Testis (tissue), 2 donors: ENCODE measurements around the gene AFAP1.

Experiments
- POLR2A ChIP-seq: fragments of 450-650 bp; IDR thresholded peaks from one replicate; pipeline ENCODE4 v1.6.1; 2017; ENCODE audit warnings: antibody characterized with exemption, mild to moderate bottlenecking, moderate library complexity
- TF ChIP-seq, protein P1 (sequence below), 3 experiments: fragments of 450-650 bp in 2 of 3; fragments of 200-600 bp in 1 of 3; sonication (generic) in 1 of 3; IDR thresholded peaks; one replicate each; pipeline ENCODE4 v1.5.1; 2016 to 2019; ENCODE audit warnings: antibody characterized with exemption in 3 of 3, mild to moderate bottlenecking in 2 of 3, moderate library complexity in 1 of 3

DNA sequence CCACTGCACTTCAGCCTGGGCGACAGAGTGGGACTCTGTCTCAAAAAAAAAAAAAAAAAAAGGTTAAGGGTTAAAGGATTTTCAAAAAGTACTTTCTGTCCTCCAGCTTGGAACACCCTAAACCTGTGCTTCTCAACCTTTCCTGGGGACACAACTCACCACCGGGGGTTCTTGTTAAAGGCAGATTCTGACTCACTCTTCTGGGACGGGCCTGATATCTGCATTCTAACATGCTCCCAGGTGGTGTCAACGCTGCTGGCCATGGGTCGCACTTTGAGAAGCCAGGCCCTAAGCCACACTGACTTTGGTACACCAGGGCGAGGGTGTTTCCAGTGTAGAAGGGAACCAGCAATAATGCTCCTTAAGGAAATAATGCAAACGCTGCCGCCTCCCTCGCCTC lies 46.1 kb downstream of the AFAP1 start:
- TF ChIP-seq, protein P1, sequence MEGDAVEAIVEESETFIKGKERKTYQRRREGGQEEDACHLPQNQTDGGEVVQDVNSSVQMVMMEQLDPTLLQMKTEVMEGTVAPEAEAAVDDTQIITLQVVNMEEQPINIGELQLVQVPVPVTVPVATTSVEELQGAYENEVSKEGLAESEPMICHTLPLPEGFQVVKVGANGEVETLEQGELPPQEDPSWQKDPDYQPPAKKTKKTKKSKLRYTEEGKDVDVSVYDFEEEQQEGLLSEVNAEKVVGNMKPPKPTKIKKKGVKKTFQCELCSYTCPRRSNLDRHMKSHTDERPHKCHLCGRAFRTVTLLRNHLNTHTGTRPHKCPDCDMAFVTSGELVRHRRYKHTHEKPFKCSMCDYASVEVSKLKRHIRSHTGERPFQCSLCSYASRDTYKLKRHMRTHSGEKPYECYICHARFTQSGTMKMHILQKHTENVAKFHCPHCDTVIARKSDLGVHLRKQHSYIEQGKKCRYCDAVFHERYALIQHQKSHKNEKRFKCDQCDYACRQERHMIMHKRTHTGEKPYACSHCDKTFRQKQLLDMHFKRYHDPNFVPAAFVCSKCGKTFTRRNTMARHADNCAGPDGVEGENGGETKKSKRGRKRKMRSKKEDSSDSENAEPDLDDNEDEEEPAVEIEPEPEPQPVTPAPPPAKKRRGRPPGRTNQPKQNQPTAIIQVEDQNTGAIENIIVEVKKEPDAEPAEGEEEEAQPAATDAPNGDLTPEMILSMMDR (IDR thresholded peaks at IDR 0.05), result no peak
- TF ChIP-seq POLR2A, result no peak
